NCI-H187 (cell line): ENCODE measurements around the gene CDH1.
"Not testable (repeated sequence)": the region's sequence is repeated elsewhere in the genome, so short reads cannot be mapped to it uniquely, and the experiment has no call there.

ENCODE experiments used
- DNase-seq, 2 experiments: peaks; one replicate each; lab custom pipeline; 2025; lab: John Stamatoyannopoulos, UW

CDH1 gene

DNA sequence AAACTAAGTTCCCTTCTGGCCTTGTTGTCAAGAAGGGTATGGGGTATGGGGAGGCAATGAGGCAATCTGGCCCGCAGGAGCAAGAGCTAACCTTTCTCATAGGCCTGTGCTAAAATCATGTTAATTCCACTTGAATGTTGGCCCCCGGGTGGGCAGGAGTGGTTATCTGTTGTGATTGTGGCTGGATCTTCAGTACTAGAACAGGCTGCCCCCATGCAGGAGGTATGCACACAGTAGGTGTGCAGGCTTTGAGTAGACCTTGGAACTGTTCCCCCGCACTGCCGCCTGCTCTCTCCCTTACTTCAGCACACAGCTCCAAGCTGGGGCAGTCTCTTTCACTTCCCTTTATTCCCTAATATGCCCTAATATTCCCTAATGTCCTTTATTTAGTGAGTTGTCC lies 53.9 kb downstream of the CDH1 start:
- no peak for DNase-seq

DNA sequence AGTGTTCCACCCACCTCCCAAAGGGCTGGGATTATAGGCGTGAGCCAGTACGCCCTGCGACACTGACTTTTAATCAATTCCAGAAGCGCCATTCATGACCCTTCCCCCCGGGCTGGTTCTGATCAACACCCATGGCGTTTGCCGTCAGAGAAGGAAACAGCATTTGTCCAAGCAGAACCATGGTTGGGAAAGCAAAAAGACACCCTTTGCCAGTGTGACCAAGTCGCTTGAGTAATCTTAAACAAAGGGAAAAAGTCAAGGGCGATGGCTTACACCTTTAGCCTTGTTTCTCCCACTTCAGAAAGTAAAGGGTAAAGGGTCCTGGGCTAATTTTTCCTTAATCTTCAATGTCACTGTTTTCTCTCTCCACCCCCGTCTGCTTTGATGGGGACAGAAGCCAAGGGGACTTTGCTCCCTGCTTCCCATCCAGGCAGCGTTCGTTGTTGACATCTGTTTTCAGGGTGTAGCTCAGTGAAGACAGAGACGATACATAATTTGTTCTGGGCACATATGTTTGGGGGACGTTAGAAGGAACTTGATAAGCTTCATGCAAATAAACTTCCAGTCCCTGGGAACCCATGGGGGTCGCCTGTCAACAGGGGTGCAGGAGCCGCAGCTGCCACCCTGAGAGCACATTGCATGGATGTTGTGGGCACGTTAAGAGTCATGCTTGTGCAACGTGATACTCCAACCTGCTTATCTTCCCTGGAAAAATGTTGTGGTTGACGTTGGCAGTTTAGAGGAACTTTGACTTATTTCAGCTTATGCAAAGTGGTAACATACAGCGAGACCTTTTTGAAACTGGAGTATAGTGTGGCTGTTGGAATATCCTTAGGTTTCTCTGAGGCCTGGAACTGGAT lies 55.6 kb downstream of the CDH1 start:
- no peak for DNase-seq

DNA sequence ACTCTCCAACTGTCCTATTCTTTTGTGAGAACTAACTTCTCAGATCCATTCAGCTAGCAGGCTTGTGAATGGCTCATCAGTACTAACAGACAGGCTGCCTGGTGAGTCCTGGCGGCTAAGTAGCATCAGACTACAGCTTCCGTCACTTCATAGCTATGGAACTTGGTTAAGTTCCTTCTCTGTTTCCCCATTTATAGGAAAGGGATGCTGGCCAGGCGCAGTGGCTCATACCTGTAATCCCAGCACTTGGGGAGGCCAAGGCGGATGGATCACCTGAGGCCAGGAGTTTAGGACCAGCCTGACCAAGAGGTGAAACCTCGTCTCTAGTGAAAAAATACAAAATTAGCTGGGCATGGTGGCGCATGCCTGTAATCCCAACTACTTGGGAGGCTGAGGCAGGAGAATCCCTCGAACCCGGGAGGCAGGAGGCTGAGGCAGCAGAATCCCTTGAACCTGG lies 56.3 kb downstream of the CDH1 start:
- DNase-seq, result no peak

DNA sequence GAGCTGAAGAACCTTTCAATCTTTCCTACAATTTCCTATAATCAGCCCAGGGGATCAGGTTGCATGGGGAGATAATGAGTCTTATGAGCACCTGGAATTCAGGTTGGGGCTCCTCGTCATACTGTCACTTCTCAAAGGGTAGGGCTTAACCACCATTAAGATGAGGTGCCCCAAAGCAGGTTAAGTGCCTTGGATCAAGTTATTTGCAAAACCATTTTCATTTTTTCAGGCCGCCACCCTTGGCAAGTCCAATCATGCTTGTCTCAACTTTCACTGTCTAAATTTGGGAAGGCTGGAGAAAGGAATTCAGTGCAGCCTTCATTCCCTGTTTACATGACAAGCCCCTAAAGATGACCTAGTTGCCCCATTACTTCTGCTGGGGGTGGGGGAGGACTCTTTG lies 61.3 kb downstream of the CDH1 start:
- no peak for DNase-seq

DNA sequence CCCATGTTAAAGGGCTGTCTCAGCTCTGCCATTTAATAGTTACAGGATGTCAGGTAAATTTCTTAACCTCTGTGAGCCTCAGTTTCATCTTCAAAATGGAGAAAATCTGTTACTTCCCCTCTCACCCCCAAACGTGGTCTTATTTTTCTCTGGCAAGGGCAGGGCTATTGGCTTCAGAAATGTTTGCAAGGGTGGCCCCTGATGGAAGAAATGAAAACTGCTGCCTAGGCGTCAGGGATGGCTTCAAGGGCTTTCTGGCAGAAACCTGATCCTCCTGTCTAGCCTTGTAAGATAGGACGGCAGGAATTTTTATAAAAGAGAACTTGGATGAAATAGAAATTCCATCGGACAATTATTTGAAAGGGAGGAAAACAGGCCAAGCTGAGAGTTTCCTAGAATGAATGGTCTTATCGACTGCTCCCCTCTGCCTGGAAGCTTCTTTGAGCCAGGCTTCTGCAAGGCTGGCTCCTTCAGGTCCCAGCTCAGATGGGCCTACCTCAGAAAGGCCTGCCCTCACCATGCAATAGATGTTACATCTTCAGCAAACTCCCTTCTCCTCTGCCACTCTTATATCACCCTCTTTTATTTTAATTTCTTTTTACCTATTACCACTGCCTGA lies 63.3 kb downstream of the CDH1 start:
- peak; percentile 34 to 45 for DNase-seq

DNA sequence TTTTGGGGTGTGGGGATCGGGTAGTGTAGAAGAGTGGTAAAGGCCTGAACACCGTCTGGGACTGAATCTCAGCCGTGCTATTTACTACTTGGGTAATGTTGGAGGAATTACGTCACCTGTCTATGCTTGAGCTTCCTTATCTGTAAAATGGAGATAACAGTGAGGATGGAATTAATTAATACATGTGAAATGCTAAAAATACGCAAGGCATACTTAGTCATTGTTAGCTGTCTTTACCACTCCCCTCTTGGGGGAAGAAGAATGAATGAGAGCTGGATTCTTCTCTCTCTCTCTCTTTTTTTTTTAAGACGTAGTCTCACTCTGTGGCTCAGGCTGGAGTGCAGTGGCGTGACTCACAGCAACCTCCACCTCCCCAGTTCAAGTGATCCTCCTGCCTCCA lies 65.1 kb downstream of the CDH1 start:
- DNase-seq, result no peak

DNA sequence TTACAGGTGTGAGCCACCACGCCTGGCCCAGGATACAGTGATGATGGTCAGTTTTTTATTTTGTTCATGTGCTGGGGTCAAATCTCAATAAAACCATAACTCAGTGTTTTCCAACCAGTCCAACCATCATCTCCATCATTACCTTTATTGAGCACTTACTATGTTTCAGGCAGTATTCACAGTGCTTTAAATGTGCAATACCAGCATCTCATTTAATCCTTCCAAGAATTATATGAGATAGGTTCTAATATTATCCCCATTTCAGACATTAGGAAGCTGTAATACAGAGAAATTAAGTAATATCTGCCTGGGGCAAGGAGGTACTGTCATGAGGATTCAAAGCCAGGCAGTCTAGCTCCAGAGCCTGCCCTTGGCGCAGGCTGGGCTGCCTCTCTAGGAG lies 69.3 kb downstream of the CDH1 start:
- DNase-seq, result no peak

DNA sequence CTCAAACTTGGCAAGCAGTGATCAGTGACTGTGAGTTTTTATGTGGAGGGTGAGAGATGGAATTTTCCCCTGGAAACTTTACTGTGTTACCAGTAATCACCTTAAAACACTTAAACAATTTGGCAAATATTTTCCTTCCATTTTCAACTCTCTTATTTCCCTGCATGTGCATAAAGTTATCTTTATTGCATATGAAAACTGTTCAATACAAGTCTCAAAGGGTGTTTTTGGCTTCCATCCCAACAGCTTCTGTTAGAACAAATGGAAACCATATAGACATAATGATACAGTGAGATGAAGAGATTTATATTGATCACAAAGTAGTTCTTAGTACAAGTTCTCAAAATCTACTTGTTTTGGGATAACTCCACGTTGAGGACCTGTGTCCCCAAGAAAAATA lies 69.9 kb downstream of the CDH1 start:
- no peak for DNase-seq

DNA sequence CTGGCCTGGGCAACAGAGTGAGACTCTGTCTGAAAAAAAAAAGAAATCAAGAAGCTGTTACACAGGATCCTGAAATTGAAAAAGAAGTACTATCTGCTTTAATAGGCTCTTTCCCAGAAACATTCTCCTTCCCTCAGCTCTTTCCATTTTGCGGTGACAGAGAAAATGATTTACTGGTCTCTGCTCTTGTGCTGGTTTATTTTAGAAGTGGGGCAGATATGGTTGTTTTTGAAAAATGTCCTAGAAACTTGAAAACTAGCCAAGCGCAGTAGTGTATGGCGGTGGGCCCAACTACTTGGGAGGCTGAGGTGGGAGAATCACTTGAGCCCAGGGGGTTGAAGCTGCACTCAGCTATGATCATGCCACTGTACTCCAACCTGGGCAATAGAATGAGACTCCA lies 77.4 kb downstream of the CDH1 start:
- DNase-seq, result no peak

DNA sequence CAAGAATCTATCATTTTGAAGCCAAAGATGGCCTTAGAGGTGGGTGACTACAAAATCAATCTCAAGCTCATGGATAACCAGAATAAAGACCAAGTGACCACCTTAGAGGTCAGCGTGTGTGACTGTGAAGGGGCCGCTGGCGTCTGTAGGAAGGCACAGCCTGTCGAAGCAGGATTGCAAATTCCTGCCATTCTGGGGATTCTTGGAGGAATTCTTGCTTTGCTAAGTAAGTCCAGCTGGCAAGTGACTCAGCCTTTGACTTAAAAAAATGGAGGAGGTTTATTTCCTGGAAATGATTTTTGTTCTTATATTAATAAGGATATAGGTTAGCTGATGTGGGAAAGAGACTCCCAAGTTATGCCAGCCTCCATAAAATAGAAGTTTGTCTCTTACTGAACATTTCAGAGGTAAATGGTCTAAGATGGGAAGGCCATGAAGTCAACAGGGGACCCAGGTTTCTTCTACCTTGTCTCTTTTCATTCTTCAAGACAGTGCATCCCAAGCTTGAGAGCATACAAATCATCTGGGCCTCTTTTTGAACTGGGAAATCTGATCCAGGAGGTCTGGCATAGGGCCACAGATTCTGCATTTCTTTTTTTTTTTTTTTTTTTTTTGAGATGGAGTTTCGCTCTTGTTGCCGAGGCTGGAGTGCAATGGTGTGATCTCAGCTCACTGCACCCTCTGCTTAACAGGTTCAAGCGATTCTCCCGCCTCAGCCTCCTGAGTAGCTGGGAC lies 86.5 kb downstream of the CDH1 start:
- DNase-seq, result no peak

DNA sequence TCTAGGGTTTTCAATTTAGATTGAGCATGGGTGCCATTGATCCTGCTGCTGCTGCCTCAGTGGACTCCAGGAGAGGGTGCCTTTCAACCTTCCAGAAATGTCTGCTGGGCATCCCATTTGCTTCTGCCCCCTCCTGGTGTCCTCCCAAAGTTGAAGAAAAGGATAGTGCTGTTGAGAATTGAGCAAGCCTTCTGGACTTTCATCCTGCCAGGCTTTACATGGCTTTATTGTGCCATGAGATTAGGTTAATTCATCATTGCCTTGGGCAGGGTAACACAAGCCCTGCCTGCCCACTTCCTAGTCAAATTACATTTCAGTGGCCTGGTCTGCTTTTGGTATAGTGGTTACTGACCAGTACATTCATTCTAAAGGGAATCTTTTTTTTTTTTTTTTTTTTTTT lies 88.3 kb downstream of the CDH1 start:
- no peak for DNase-seq

DNA sequence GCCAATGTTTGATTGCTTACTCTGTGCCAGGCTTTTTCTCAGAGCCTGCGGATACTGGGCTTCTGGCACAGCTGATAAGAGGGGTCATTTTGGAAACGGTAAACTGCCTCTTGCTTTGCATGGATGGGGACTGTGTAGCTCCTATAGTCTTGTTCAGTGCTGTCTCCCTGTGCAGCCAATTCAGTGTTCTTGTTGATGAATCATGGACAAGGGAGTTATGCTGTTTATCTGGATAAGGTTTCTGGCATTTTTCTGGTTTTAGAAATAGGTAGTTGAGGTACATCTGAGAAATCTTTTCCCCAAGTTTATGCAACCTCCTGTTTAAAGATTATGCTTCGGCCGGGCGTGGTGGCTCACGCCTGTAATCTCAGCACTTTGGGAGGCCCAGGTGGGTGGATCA lies 89.6 kb downstream of the CDH1 start:
- no peak for DNase-seq

DNA sequence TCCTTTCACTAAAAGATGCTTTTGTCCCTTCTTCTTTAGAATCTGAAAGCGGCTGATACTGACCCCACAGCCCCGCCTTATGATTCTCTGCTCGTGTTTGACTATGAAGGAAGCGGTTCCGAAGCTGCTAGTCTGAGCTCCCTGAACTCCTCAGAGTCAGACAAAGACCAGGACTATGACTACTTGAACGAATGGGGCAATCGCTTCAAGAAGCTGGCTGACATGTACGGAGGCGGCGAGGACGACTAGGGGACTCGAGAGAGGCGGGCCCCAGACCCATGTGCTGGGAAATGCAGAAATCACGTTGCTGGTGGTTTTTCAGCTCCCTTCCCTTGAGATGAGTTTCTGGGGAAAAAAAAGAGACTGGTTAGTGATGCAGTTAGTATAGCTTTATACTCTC lies 96.2 kb downstream of the CDH1 start:
- no peak for DNase-seq

DNA sequence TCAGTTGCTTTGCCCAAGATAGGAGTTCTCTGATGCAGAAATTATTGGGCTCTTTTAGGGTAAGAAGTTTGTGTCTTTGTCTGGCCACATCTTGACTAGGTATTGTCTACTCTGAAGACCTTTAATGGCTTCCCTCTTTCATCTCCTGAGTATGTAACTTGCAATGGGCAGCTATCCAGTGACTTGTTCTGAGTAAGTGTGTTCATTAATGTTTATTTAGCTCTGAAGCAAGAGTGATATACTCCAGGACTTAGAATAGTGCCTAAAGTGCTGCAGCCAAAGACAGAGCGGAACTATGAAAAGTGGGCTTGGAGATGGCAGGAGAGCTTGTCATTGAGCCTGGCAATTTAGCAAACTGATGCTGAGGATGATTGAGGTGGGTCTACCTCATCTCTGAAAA lies 97.5 kb downstream of the CDH1 start:
- no peak for DNase-seq

DNA sequence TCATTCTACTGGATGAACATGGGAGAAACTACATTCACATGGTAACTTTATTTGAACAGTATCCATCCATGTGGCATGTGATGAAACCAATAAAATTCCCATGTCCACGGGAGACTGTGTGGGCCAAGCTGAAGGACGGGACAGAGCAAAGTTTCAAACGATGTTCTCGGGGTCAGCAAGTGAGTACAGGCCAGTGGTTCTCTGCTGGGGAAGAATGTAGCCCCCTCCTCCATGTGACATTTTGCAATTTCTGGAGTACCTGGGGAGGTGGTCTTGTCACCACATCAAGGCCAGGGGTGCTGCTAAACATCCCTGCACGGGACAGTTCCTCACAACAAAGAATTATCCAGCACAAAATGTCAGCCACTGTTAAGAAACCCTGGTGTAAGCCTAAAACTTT lies 98.9 kb downstream of the CDH1 start:
- DNase-seq, result no peak

DNA sequence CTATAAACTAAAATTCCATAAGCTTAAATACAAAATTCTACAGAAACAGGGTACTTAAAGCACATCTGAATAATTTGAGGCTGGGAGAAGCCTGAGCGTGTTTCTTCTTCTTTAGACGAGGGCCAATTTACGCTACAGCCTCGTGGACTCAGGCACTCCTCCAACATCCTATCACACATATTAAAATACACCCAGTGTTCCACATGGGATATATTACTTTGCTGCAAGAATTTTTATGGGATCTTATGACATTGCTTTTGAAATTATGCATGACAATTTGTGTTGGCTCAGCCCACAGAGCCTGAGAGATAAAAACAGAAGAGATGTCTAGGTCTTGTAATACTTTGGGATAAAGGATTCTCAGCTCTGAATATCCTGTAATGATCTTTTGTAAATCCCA lies 102.7 kb downstream of the CDH1 start:
- no peak for DNase-seq

DNA sequence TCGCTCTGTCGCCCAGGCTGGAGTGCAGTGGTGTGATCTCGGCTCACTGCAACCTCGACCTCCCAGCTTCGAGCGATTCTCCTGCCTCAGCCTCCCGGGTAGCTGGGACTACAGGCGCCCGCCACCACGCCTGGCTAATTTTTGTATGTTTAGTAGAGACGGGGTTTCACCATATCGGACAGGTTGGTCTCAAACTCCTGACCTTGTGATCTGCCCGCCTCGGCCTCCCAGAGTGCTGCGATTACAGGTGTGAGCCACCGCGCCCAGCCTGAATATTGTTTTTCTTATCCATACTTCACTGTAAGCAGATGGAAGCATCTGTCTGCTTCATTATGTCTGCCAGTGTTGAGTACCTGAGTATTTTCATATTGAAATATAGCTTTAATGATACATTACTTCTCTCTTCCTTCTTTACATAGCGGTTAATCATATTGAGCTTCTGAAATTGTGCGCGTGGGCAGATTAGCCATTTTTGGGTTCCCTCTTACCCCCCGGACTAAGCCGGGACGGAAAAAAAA lies 105.9 kb downstream of the CDH1 start:
- not testable (repeated sequence) for DNase-seq

DNA sequence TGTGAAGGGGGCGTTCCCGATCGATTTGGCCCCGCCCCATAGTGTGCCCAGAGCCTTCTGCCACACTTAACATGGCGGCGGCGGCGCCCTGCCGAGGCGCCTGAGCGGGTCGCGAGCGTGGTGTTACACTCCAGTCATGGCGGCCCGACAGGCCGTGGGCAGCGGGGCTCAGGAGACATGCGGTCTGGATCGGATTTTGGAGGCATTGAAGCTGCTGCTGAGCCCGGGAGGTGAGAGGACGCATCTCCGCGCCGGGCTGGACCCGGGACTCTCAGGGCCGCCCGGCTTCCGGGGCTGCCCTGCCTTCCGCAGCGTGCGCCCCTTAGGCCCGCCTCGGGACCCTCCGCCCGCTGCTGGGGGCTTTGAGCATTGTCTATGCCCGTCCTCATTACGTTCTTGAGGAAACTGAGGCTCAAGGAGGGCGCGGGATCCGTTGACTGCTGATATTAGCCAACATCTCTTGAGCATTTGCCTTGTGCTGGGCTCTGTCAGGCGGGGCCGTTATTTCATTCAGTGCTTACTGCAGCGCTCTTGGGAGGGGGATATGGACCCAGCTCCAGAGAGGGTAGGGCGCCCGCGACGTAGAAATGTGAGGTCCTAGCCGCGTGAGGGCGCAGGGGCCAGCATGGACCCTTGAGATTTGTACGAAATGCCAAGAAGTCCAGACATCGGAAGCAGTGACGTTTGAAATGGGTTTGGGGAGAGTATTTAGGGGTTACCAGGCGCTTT lies 106.6 kb downstream of the CDH1 start, which contains the start of gene TANGO6:
Gene TANGO6 (plus strand): TSS at position 50 of the 729 bp plus-strand sequence. CDS start 87 bp downstream, at position 137.
- peak; percentile 58 to 74 for DNase-seq

DNA sequence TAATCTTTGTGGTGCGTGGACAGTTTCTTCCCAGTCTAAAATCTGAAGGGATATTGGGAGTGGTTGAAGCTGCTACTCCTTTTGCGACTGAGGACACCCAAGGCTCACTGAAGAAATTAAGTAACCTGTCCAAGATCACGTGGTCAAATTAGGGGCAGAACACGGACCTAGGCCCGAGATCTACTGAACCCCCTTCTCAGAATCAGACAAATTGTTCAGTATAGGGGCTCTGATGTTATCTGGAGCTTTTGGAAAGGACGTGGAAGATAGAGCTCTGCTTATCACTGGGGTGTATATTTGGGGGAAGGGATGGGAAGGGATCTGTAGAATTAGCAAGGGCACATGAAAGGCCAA lies 107.1 kb downstream of the CDH1 start:
- no peak for DNase-seq

DNA sequence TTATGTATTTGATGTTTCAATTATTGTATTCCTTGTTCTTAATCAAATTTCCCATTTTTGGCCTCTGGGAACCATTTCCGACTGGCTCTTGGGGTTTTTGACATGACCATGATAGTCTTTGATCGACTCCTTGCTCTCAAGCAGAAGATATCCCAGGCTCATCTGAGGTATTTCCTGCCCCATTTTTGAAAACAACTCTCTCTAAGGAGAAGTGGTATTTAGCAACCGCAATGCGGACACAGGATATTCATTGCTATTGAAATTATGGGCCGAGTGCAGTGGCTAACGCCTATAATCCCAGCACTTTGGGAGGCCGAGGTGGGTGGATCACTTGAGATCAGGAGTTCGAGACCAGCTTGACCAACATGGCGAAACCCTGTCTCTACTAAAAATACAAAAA lies 111.7 kb downstream of the CDH1 start:
- no peak for DNase-seq

DNA sequence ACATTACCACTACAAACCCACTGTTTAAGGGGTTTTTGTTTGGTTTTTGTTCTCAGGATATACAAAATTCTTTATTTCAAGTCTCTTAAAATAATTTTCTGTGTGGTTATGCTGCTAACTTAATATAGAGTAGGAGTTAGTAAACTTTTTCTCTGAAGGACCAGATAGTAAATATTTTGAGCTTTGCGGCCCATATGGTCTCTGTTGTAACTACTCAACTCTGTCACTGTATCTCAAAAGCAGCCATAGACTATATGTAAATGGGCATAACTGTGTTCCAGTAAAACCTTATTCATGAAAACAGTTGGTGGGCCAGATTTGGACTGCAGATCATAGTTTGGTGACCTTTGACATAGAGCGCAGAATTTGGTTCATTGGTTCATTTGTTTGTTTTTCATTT lies 113.4 kb downstream of the CDH1 start:
- DNase-seq, result no peak

DNA sequence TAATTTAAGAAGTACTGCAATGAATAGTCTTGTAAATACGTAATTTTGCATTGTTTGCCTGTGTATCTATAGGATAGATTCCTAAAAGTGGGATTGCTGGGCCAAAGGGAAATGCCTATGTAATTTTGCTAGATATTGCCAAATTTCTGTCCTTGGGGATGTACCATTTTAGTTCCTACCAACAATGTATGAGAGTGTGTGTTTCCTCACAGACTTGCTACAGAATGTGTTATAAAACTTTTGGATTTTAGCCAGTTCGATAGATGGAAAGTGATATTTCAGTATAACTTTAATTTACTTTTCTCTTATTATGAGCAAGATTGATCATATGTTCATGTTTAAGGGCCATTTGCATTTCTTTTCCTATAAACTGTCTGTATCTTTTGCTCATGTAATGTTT lies 114.5 kb downstream of the CDH1 start:
- DNase-seq, result no peak
